Calu3 (cell line): ENCODE results near the gene OTOF. TPM values are rescaled to one million over a fixed set of nuclear protein-coding genes. Genes with fewer than 3 reads are reported as not detected.

Source experiments
- BruUV-seq: library from RNA; stranded (reverse); fragments of 400-500 nt; replicated peaks from 2 replicates; lab custom pipeline; 2021; lab: Mats Ljungman, UMichigan
- CTCF ChIA-PET: fragments of 300-600 bp; sonication (Branson Sonifier 250); formaldehyde crosslinking; loops from one replicate; lab custom pipeline; 2022; ENCODE audit warnings: antibody characterized with exemption; lab: Charles Lee
- DNase-seq: peaks from one replicate; pipeline ENCODE4 v3.0.0; 2022
- H3K27ac Mint-ChIP-seq: one replicate; pipeline ENCODE4 v1.8.0; 2022; ENCODE audit warnings: mixed read lengths; ENCODE audit not compliant: unreplicated experiment
- H3K27me3 Mint-ChIP-seq: one replicate; pipeline ENCODE4 v1.8.0; 2022; ENCODE audit warnings: mixed read lengths; ENCODE audit not compliant: unreplicated experiment
- H3K36me3 Mint-ChIP-seq: one replicate; pipeline ENCODE4 v1.8.0; 2022; ENCODE audit warnings: mild to moderate bottlenecking, moderate library complexity, mixed read lengths; ENCODE audit not compliant: insufficient read depth, unreplicated experiment
- H3K4me1 Mint-ChIP-seq: one replicate; pipeline ENCODE4 v1.8.0; 2022; ENCODE audit warnings: mild to moderate bottlenecking, low read depth, mixed read lengths; ENCODE audit not compliant: unreplicated experiment
- H3K4me3 Mint-ChIP-seq: one replicate; pipeline ENCODE4 v1.8.0; 2022; ENCODE audit warnings: mild to moderate bottlenecking, low read depth, moderate library complexity, mixed read lengths; ENCODE audit not compliant: unreplicated experiment
- H3K9me3 Mint-ChIP-seq: one replicate; pipeline ENCODE4 v1.8.0; 2022; ENCODE audit warnings: low read depth, mixed read lengths; ENCODE audit not compliant: unreplicated experiment
- intact Hi-C: fragments of 100-400 bp; cut with micrococcal nuclease; formaldehyde crosslinking; loops from one replicate; pipeline ENCODE4 v1.10.0; 2022; ENCODE audit not compliant: unreplicated experiment
- total RNA-seq: library from RNA; stranded (reverse); gene quantifications from 2 replicates; pipeline ENCODE4 v1.2.3, GENCODE V29; 2022
- TF ChIP-seq, protein P1 (sequence below): fragments of 200-600 bp; IDR thresholded peaks from one replicate; pipeline ENCODE4 v1.8.0; 2022; ENCODE audit warnings: antibody characterized with exemption; ENCODE audit not compliant: unreplicated experiment

The OTOF gene
- total RNA-seq, 1 experiment from 2014 or later = not detected

DNA sequence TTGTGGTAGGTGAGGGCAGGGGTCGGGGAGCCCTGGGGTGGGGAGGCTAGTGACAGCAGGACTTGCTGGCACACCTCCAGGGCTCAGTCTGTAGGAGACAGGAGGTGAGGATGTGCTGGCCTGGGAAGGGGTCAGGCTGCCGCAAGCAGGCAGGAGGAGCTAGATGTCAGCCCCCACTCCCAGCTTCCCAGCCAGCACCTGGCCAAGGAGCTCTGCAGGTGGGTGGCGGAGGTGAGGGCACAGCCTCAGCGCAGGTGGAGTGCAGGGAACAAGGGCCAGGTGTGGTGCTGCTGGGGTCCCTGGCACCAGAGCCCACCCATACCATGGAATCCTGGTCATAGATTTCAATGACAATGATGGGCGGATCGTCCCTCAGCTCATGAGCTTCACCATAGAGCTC is 2.9 kb downstream of the OTOF start:
- TF ChIP-seq, protein P1, sequence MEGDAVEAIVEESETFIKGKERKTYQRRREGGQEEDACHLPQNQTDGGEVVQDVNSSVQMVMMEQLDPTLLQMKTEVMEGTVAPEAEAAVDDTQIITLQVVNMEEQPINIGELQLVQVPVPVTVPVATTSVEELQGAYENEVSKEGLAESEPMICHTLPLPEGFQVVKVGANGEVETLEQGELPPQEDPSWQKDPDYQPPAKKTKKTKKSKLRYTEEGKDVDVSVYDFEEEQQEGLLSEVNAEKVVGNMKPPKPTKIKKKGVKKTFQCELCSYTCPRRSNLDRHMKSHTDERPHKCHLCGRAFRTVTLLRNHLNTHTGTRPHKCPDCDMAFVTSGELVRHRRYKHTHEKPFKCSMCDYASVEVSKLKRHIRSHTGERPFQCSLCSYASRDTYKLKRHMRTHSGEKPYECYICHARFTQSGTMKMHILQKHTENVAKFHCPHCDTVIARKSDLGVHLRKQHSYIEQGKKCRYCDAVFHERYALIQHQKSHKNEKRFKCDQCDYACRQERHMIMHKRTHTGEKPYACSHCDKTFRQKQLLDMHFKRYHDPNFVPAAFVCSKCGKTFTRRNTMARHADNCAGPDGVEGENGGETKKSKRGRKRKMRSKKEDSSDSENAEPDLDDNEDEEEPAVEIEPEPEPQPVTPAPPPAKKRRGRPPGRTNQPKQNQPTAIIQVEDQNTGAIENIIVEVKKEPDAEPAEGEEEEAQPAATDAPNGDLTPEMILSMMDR = no peak
- Mint-ChIP-seq H3K27ac (no peak overlapping the region), H3K27me3 (no peaks in the 10 kb centered on the region), H3K4me1 (no peaks in the 10 kb centered on the region), H3K9me3 (no peaks in the 10 kb centered on the region), H3K36me3 (no peaks in the 10 kb centered on the region), H3K4me3 (no peak overlapping the region)
- CTCF ChIA-PET = interaction anchor here (0.7 kb wide), 1 partner anchor 88 kb away, joined by 3 read pairs; no protein-coding TSS in a partner anchor
- BruUV-seq = no TSS peak
- intact Hi-C loops = no loop called here
- no peak for DNase-seq

DNA sequence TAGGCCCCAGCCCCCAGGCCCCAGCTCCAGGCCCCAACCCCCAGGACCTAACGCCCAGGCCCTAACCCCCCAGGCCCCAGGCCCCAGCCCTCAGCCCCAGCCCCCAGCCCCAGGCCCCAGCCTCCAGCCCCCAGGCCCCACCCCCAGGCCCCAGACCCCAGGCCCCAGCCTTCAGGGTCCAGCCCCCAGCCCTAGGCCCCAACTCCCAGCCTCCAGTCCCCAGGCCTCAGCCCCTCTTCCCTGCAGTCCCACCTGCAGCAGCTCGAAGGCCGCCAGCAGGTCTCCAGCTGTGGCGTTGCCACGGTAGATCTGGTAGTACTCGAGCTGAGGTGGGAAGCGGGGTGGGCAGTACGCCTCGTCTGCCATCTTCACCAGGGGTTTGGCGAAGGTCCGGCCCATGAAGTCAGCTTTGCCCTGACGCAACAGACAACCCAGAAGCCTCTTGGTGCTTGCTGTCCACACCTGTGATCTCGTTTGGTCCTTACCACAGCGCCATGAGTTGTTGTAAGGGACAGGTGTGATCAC is 3.6 kb downstream of the OTOF start:
- no TSS peak for BruUV-seq
- CTCF ChIA-PET = interaction anchor here (0.7 kb wide), 1 partner anchor 89 kb away, joined by 3 read pairs; no protein-coding TSS in a partner anchor
- no peaks in the 10 kb centered on the region for H3K4me1 Mint-ChIP-seq

DNA sequence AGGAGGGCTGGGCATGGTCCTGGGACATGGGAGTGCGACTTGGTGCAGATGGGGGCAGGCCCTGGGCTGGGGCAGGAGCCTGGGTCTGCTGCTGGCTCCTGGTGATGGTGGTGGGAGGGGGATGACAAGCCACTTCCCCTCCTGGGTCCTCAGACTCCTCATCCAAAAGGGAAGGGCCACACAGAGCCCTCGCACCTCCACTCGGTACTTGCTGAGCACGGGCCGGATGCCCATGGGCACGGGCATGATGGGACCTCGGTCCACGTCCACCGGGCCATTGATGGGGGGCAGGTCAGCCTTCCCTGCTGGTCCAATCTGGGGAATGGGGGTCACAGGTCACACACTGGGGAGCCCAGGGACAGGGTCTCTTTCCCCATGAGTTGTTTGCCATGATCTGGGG is 4.1 kb downstream of the OTOF start:
- no peaks in the 10 kb centered on the region for H3K27me3 Mint-ChIP-seq
- H3K36me3 Mint-ChIP-seq = no peaks in the 10 kb centered on the region
- CTCF ChIA-PET = no interaction called here
- H3K4me1 Mint-ChIP-seq = no peaks in the 10 kb centered on the region
- no peak for DNase-seq
- BruUV-seq = no TSS peak
- no peaks in the 10 kb centered on the region for H3K9me3 Mint-ChIP-seq
- intact Hi-C loops = no loop called here
- H3K27ac Mint-ChIP-seq = no peak overlapping the region
- H3K4me3 Mint-ChIP-seq = no peak overlapping the region
- TF ChIP-seq, protein P1 = no peak

More for the DNA sequence above, 3.6 kb downstream of the OTOF start:
- TF ChIP-seq, protein P1 = no peak
- Mint-ChIP-seq H3K27ac (no peak overlapping the region), H3K9me3 (no peaks in the 10 kb centered on the region), H3K4me3 (no peak overlapping the region), H3K36me3 (no peaks in the 10 kb centered on the region), H3K27me3 (no peaks in the 10 kb centered on the region)
- intact Hi-C loops = no loop called here
- no peak for DNase-seq

DNA sequence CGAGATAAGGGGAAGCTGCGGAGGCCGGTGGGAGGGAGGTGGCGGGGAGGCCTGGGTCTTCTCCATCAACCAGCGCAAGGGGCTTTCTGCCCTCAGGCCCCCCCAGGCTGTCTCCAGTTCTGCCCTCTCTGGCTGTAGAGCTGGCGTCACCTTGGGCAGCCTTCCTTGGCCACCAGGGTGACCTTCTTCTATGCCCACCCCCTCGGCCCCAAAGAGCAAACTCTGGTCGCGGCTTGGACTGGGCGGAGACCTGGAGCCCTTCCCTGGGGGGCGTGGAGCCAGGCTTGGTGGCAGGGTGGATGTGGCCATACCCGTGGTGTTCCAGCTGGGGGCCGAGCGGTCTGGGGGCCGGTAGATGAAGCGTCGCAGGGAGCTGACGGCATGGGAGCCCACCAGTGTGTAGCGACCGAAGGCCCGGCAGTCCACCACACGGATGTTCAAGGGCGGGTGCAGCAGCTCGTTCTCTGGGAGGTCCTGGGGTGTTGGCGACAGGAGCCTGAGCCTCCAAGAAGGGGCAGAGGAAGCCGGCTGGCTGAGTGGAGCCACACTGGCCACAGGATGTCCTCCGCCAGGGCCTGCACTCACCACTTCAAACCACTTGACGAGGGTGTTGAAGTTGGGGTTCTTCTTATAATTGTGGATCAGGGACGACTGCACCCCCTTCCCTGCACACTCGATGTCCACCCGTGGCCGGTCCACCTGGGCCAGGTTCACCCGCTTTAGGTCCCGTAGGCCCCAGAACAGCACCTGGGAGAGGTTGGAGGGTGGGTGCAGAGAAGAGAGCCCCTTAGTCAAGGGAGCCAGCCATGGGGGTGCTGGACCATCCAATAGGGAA is 4.9 kb downstream of the OTOF start:
- TF ChIP-seq, protein P1 = no peak
- BruUV-seq = no TSS peak
- H3K27me3 Mint-ChIP-seq = no peaks in the 10 kb centered on the region
- H3K4me1 Mint-ChIP-seq = no peaks in the 10 kb centered on the region
- no peaks in the 10 kb centered on the region for H3K9me3 Mint-ChIP-seq
- no peak overlapping the region for H3K4me3 Mint-ChIP-seq
- intact Hi-C loops = no loop called here
- no peak overlapping the region for H3K27ac Mint-ChIP-seq
- H3K36me3 Mint-ChIP-seq = no peaks in the 10 kb centered on the region
- CTCF ChIA-PET = interaction anchor here (0.6 kb wide), 1 partner anchor 20 kb away, joined by 3 read pairs; no protein-coding TSS in a partner anchor
- DNase-seq = no peak
